Astrocyte (in vitro differentiated cells and primary cell): Measurements from ENCODE around the gene NAV2. TPM values are rescaled to one million over a fixed set of nuclear protein-coding genes. Genes with fewer than 3 reads are reported as not detected.

ENCODE experiments used
- DNase-seq: peaks from one replicate; pipeline ENCODE4 v3.0.0-alpha.2; 2010; ENCODE audit warnings: low read depth
- FAIRE-seq: peaks from 2 replicates; lab custom pipeline; 2011; peaks lifted over from hg19 to GRCh38; lab: Jason Lieb, UNC
- H2AFZ ChIP-seq: 2 replicates; pipeline ENCODE4 v1.6.0; 2012; ENCODE audit warnings: low read depth, low read length, inconsistent platforms
- H3K27ac ChIP-seq: 2 replicates; pipeline ENCODE4 v1.5.1; 2011; ENCODE audit warnings: low read depth, low read length, inconsistent platforms
- H3K27me3 ChIP-seq: 2 replicates; pipeline ENCODE4 v1.6.0; 2011; ENCODE audit warnings: low read length, inconsistent platforms; ENCODE audit not compliant: insufficient read depth
- H3K36me3 ChIP-seq: 2 replicates; pipeline ENCODE4 v1.5.1; 2011; ENCODE audit warnings: low read length, inconsistent platforms; ENCODE audit not compliant: insufficient read depth
- H3K4me1 ChIP-seq: 2 replicates; pipeline ENCODE4 v1.5.1; 2011; ENCODE audit warnings: low read length, inconsistent platforms; ENCODE audit not compliant: insufficient read depth
- H3K4me2 ChIP-seq: 2 replicates; pipeline ENCODE4 v1.6.0; 2012; ENCODE audit warnings: low read length, inconsistent platforms
- H3K4me3 ChIP-seq: 2 replicates; pipeline ENCODE4 v1.5.1; 2011; ENCODE audit warnings: low read depth, mild to moderate bottlenecking, low read length, inconsistent platforms; ENCODE audit not compliant: insufficient read depth
- H3K79me2 ChIP-seq: 2 replicates; pipeline ENCODE4 v1.6.0; 2012; ENCODE audit warnings: mild to moderate bottlenecking, low read length, inconsistent platforms; ENCODE audit not compliant: insufficient read depth
- H3K9ac ChIP-seq: 2 replicates; pipeline ENCODE4 v1.6.0; 2012; ENCODE audit warnings: mild to moderate bottlenecking, low read length, inconsistent platforms
- H3K9me3 ChIP-seq: 2 replicates; pipeline ENCODE4 v1.5.1; 2012; ENCODE audit warnings: low read depth, mild to moderate bottlenecking, low read length, inconsistent platforms; ENCODE audit not compliant: insufficient read depth
- H4K20me1 ChIP-seq: 2 replicates; pipeline ENCODE4 v1.6.0; 2012; ENCODE audit warnings: low read length, inconsistent platforms; ENCODE audit not compliant: insufficient read depth
- H3K27ac Mint-ChIP-seq: one replicate; pipeline ENCODE4 v1.8.0; 2021; ENCODE audit warnings: mild to moderate bottlenecking, mixed read lengths; ENCODE audit not compliant: unreplicated experiment
- H3K27me3 Mint-ChIP-seq: one replicate; pipeline ENCODE4 v1.8.0; 2021; ENCODE audit warnings: low read depth, mixed read lengths; ENCODE audit not compliant: unreplicated experiment
- H3K36me3 Mint-ChIP-seq: one replicate; pipeline ENCODE4 v1.8.0; 2021; ENCODE audit warnings: low read depth, mixed read lengths; ENCODE audit not compliant: unreplicated experiment
- H3K4me1 Mint-ChIP-seq: one replicate; pipeline ENCODE4 v1.8.0; 2021; ENCODE audit warnings: low read depth, mixed read lengths; ENCODE audit not compliant: unreplicated experiment
- H3K4me3 Mint-ChIP-seq: one replicate; pipeline ENCODE4 v1.8.0; 2021; ENCODE audit warnings: mild to moderate bottlenecking, moderate library complexity, mixed read lengths; ENCODE audit not compliant: unreplicated experiment
- H3K9me3 Mint-ChIP-seq: one replicate; pipeline ENCODE4 v1.8.0; 2021; ENCODE audit warnings: mild to moderate bottlenecking, mixed read lengths; ENCODE audit not compliant: unreplicated experiment
- CTCF ChIP-seq: IDR thresholded peaks from 2 replicates; pipeline ENCODE4 v1.5.1; 2011; ENCODE audit warnings: low read depth, mild to moderate bottlenecking, inconsistent platforms, low read length, moderate library complexity; ENCODE audit not compliant: insufficient read depth
- EZH2 ChIP-seq: IDR thresholded peaks from 2 replicates; pipeline ENCODE4 v1.6.1; 2012; ENCODE audit warnings: mild to moderate bottlenecking, low read length, inconsistent platforms; ENCODE audit not compliant: insufficient read depth
- total RNA-seq: library from RNA; stranded (reverse); gene quantifications from 2 replicates; pipeline ENCODE4 v1.2.1, GENCODE V29; 2021

Gene NAV2
- total RNA-seq, 1 donor from 2014 or later: 20.6 TPM

- no peak overlapping the region for H3K4me3 ChIP-seq
- no peaks in the 10 kb centered on the region for H3K27me3 Mint-ChIP-seq
- H4K20me1 ChIP-seq: no peaks in the 10 kb centered on the region
- peaks cover 26% of the 10 kb centered on the region for H3K4me1 Mint-ChIP-seq
- H3K36me3 ChIP-seq: peaks cover 2% of the 10 kb centered on the region
- no peaks in the 10 kb centered on the region for H3K27me3 ChIP-seq
- DNase-seq (peak; percentile 98), FAIRE-seq (no peak)
- H2AFZ ChIP-seq: no peak overlapping the region
- peak overlapping the region; percentile 78 for H3K4me2 ChIP-seq
- H3K36me3 Mint-ChIP-seq: peaks cover 18% of the 10 kb centered on the region
- H3K79me2 ChIP-seq: no peaks in the 10 kb centered on the region
- TF ChIP-seq EZH2 (no peak), CTCF (peak; percentile 90)
- peak overlapping the region; percentile 82 for H3K9ac ChIP-seq
- peak overlapping the region; percentile 99 for H3K27ac ChIP-seq
- peak overlapping the region; percentile 21 for H3K4me3 Mint-ChIP-seq
- peak overlapping the region; percentile 98 for H3K27ac Mint-ChIP-seq
- no peaks in the 10 kb centered on the region for H3K9me3 Mint-ChIP-seq
- no peaks in the 10 kb centered on the region for H3K9me3 ChIP-seq
- H3K4me1 ChIP-seq: peaks cover 41% of the 10 kb centered on the region
Observed at GRCh38 chr11:20110908-20111669, 398.5 kb downstream of the NAV2 start.

- peak overlapping the region; percentile 21 for H3K4me3 Mint-ChIP-seq
- Histone ChIP-seq H3K4me1 (peaks cover 41% of the 10 kb centered on the region), H4K20me1 (no peaks in the 10 kb centered on the region), H3K36me3 (peaks cover 2% of the 10 kb centered on the region), H3K4me2 (peak overlapping the region; percentile 78), H3K27me3 (no peaks in the 10 kb centered on the region), H3K9me3 (no peaks in the 10 kb centered on the region), H3K4me3 (no peak overlapping the region), H3K27ac (peak overlapping the region; percentile 99), H2AFZ (peak overlapping the region; percentile 88), H3K79me2 (no peaks in the 10 kb centered on the region), H3K9ac (peak overlapping the region; percentile 82)
- H3K9me3 Mint-ChIP-seq: no peaks in the 10 kb centered on the region
- DNase-seq (no peak), FAIRE-seq (no peak)
- peaks cover 18% of the 10 kb centered on the region for H3K36me3 Mint-ChIP-seq
- H3K4me1 Mint-ChIP-seq: peaks cover 26% of the 10 kb centered on the region
- H3K27me3 Mint-ChIP-seq: no peaks in the 10 kb centered on the region
- TF ChIP-seq CTCF: no peak
- TF ChIP-seq EZH2: no peak
- H3K27ac Mint-ChIP-seq: peak overlapping the region; percentile 98
Observed at GRCh38 chr11:20111871-20112270, 399.2 kb downstream of the NAV2 start.
